GM18498 (cell line): ENCODE measurements around the gene GRID2.

Experiments used
- ATAC-seq: cut with Tn5 transposase; IDR thresholded peaks from one replicate; pipeline ENCODE4 v1.9.1; 2021; ENCODE audit warnings: mild to moderate bottlenecking, moderate library complexity; ENCODE audit not compliant: unreplicated experiment

Gene GRID2

DNA sequence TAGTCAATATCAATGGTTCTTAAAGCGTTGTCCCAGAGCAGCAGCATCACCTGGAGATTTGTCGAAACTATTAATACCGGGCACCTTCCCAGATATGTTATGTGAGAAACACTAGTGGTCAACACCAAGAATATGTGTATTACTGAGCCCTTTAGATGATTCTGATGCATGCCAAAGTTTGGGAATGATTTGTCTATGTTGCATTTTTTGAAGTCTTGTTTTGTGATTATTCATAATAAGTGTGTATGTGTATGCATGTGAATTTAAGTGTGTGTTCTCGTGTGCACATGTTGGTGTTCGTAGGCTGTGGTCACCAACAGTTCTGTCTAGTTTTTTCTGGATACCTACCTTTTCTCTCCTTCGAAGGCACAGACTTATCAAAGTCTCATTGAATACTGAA, 749.4 kb downstream of the GRID2 start:
- ATAC-seq: no peak

DNA sequence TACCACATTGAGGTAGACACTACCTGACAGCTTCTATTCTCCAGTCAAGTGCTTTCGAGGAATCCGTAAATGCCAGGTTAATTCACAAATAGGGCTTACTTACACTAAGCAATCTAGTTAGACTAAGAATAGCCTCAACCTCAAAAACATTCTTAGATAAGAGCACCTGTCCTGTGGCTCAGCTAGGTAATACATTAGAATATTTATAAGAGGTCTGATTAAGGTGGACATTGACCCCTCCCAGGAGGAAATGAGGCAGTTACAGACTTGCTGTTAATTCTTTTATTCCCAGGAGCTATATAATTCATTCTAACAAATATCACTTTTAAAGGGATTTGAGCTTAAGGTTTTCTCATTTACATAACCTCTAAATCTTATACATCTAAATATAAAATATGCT, 758.1 kb downstream of the GRID2 start:
- no peak for ATAC-seq

DNA sequence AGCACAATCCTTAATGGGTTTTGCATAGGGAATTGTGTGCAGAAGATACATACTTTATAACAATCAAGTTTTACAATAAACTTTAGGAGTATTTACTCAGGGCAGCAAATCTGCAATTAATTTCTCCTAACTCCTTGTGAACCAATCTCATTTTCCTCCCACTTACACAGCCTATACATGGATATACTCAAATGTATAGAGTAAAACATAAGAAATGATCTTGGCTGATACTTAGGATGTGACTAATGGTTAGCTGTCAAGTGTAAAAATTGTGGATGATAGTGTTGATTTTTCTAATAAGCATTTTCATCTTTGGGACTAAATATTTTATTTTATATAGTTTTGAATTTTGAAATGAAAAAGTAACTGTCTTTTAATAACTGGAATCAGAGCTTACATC, 759.6 kb downstream of the GRID2 start:
- no peak for ATAC-seq

DNA sequence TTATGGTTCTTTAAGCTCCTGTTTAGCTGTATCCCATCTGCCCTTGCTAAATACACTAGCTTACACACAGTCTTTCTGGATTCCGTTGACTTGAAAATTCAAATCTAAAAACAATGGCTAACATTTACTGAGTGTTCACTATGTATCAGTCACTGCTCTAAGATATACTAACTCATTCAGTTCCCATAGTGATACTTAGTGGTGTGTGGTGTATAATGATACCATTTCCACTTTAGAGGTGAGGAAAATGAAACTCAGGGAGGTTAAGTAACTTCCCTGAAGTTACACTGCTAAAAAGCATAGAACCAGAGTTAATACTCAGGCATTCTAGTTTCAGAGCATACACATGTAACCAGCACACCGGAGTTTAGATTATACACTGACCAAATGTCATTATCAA, 762.0 kb downstream of the GRID2 start:
- ATAC-seq: no peak

DNA sequence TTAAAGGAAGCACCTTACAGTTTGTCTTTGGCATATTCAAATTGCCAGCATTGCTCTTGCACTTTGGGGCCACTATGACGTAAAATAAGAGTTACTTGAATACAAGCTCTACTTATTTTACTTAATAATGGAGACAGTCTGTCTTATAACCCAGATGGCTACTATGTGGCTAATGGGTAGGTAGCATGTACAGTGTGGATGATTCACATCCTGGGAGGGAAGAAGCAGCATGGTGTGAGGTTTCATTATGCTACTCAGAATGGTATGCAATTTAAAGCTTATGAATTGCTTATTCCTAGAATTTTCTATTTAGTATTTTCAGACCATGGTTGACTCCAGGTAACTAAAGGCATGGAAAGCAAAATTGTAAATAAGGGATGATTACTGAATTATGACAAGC, 763.0 kb downstream of the GRID2 start:
- ATAC-seq: no peak

DNA sequence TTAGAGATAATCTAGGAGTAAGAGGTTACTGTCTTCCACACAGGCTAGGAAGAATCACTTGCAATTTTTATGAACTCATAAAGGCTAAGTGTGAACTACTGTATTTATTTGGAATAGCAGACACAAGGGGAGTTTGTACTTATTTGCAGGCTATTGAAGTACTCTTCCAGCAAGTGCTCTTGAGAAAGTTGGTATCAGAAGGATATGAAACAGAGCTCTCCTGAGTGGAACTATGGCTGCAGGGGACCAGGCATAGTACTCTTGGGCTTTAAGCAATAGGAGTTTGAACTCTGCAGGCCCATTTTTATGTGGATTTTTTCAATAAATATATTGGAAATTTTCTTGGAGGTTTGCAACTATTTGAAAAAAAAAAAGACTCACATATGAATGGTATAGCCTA, 768.5 kb downstream of the GRID2 start:
- no peak for ATAC-seq

DNA sequence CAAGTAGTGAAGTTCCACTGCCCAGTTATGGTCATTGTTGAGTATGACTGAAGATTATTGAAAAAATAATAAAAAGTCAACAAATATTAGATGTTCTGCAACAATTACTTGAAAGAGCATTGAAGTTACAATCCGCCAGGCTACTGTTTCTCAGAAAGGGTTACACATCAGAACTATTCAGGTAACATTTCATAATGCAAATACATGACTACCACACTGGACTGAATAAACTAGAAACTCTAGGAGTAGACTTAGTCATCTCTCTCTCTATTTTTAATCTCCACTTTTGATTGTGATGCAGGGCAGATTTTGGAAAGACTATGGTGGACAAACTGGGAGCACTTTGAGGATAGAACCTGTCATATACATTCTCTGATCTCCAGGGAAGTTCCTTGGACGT, 776.5 kb downstream of the GRID2 start:
- no peak for ATAC-seq

DNA sequence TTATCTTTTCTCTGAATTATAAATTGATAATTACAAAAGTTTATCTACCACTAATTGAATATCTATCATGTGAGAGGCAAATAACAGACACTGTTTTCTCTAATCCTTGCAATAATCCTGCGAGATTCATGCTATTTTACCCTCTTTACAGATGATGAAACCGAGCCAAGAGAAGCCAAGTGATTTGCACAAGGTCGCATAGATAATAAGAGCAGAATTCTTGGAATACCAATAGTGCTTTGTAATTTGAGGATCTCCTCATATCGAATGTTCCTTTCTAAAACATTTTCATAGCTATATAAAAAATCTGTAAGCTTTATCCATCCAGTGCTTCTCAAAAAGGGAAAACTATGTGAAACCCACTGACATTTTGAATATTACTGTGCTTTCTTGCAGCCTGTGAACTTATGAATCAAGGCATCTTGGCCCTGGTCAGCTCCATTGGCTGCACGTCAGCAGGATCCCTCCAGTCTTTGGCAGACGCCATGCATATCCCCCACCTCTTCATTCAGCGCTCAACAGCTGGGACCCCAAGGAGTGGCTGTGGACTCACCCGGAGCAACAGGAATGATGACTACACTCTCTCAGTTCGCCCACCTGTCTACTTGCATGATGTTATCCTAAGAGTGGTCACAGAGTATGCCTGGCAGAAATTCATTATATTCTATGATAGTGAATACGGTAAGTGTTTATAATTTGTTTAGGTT, 781.0 kb downstream of the GRID2 start:
- ATAC-seq: no peak

DNA sequence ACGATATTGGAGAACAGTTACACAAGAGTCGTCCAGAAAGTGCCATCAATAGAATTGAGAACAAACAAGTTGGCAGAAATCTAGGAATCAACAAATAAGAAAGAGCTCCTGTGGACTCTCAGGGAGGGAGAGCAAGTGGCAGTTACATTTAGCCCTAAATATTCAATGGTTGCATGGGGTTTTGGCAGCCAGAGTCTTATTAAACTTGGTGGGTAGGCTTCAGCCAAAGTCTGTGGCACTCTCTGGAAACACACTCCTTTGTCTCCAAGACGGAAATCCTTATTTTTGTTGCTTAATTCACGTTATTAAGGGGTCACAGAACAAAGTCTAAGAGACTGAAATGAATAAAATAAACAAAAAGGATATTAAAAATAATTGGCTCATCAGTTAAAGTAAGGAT, 782.6 kb downstream of the GRID2 start:
- ATAC-seq: no peak

DNA sequence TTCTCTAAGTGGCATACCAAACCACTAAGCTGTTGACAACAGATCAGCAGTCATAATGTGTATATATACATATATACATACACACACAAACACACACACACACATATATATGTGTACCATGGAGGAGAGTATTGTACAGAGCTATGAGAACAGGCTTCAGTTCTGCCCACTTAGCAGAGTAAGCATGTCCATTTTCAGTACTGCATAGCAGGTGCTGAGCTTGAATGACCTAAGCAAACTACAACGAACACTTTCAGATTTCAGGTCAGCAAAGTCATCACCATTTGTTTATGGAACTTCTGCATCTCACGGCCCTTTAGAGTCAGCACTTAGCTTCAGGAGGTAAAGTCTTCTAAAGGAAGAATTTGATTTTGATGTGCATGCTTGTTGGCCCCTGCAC, 789.0 kb downstream of the GRID2 start:
- ATAC-seq: no peak

DNA sequence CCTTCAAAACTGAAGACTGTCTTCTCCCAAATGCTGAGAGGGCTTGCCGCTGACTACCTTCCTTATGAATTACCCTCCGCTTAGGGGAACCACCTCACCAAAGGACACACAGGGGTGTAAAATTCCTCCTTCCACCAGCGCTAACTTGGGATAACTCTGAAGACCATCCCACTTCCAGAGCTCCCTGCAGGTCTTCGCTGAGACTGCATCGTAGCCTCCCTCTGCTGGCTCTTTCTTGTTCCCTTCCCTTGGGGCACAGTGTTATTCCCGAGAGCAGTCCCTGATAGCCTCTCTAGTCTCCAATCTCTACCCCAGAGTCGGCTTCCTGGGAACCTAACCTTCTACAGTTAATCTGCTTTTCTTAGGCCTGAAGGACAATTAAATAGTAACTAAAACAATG, 799.3 kb downstream of the GRID2 start:
- no peak for ATAC-seq

DNA sequence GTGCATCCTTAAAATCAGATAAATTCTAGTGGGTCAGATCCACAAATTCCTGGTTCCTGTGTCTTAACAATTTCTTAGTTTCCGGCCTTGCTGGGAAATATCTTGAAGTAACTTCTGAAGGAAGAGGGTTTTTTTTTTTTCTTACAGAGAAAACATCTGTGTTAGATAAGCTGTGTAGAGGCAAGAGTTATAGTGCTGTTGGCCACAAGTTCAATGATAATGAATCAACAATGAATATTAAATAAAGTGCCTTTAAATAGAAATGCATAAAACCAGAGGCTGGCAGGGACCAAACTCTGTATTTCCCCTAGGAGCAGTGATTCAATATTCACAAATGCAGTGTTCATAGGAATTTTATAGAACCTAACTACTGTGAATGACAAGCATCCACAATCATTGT, 812.9 kb downstream of the GRID2 start:
- ATAC-seq: no peak

DNA sequence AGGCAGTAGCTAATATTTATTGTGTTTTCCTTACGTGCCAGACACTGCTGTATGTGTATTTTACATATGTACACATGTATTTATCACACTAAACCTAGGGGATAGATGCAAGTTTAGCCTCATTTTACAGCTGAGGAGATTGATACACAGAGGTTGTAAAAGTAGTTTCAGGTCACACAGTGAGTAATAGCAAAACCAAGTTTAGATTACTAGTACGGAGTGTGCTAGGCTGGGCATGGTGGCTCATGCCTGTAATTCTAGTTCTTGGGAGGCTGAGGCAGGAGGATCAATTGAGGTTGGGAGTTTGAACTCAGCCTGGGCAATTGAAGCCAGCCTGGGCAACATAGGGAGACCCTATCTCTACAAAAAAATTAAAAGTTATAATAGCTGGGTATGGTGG, 823.7 kb downstream of the GRID2 start:
- ATAC-seq: no peak

DNA sequence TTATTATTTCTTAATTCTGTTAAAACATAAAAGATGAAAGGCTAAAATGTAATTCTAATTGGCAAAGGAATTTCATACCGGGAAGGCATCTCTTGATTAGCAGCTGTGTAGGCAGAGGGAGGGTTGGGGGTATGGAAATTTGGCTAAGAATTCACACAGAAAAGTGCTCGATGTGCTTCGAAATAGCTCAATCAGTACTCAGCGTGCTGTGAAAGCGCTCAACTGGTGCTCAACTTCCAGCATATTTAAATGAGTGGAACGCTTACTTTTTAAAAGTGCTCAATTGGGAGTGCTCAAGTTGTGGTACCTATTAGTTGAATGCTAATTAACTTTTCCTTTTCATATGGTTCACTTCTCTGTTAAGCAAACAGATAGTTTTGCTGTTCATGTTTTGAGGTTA, 828.9 kb downstream of the GRID2 start:
- no peak for ATAC-seq

DNA sequence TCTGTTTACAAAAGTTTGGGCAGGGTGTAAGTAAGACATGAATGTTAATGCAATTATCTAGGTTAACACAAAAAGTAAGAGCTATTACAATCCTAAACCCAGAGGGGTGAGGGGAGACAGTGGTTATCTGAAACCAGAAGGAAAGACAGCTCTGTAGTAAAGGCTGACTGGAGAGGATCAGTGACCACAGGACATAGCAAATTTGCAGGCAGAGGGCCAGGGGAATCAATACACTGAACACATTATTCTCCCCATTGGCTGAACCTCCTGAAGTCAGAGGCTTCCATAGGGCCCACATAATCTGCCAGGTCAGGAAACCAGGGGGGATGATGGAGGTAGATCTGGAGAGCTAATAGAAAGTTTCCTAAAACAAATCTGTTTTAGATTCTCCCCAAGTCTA, 835.4 kb downstream of the GRID2 start:
- no peak for ATAC-seq

DNA sequence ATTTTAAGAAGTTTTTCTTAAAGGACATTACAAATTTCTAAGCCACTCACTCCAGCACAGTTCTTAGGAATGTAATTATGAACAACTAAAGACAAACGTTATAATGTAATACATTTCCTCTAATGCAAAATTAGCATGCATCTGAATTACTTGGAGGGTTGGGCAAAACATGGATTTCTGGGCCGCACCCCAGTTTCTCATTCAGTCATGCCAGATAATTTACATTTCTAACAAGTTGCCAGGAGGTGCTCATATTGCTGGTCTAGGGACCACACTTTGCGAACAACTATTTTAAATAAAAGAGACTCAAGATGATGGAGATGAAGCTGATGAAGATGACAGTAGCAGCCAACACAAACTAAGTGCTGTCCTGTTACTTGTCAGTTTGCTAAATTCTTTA, 840.1 kb downstream of the GRID2 start:
- ATAC-seq: no peak

DNA sequence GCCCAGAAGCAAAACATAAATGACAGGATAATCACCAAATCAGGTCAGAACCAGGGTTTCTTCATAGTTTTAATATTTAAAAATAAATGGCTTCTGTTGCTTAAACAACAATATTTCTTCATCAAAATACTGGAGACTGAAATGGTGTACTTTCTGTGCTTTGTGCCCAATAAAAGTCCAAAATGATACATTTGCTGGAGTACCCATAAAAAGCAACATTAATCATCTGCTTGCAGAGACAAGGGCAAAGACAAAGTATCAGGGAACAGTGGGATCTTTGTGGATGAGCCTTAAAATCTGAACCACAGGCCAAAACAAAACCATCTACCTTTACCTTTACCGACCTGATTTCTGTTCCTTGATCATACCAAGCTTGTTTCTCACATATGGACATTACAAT, 840.9 kb downstream of the GRID2 start:
- no peak for ATAC-seq

DNA sequence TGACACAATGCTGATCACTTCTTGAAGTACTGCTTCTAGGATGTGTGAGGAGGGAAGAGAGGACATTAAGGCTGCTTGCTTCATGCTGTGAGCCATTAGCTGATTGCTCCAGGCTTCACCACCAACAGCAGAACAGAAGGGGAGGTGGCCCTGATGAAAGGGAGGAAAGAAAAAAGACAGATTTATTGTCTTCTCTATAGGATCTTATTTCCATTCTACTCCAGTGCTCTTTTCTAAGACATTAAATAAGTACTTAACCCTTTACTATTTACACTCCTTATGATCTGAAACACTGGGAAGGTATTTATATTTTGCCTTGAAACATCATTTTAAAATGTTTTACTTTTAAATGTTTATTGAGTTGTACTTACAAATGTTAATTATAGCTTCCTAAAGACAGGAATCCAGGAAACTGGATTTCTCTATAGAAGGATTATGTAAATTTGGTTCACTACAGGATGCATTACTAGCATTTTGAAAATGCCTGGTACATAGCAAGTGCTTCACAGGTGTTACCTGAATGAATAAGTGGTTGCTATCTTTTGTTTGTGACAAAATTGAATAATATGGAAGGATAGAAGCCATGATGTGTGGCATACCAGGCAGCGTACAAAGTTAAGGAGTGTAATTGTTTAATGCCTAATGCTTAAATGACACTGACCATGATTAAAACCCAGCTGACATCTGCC, 843.9 kb downstream of the GRID2 start:
- no peak for ATAC-seq

DNA sequence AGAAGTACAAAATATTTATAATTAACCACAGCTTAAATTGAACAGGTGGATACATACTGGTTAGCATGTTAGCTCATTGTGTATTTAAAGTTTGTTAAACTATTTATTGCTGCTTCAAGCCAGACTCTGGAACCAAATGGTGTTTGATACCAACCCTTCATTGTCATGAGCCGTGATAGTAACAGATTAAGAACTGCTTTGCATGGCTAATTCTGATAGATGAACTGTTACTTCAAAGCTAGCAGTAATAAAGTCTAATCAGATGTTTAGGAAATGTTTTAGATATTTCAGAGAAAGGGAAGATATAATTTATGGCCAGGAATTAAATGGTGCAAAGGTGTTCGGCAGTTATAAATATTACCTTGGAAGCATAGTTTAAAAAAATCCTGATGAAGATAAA, 848.7 kb downstream of the GRID2 start:
- ATAC-seq: no peak

DNA sequence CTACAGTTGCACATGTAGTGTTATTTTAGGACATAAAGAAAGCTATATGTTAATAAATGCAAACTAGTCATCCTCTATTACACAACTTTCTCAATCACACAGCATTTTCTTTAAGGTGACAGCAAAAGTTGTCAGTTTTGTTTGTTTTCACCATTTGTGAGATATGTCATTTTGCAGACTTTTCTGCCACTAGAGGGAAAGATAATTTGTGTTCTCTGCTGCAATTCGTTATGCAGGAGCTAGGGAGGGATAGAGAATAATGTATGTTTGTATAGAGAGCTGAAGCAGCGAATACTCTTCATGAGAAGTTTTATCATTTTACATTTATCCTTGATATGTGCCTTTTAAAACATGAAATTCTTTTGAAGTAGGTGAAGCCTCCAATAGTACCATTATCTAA, 854.2 kb downstream of the GRID2 start:
- no peak for ATAC-seq

DNA sequence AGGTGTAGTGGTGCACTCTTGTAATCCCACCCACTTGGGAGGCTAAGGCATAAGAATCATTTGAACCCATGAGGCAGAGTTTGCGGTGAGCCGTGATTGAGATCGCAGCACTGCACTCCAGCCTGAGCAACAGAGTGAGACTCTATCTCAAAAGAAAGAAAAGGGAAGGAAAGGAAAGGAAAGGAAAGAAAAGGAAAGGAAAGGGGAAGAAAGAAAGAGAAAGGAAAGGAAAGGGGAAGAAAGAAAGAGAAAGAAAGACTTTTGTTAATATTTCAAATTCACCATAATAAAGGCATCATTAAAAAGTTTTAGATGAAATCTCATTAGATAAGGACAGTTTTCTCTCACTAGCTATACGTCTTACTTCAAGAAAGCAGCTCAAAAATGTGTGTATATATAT, 864.3 kb downstream of the GRID2 start:
- ATAC-seq: no peak

DNA sequence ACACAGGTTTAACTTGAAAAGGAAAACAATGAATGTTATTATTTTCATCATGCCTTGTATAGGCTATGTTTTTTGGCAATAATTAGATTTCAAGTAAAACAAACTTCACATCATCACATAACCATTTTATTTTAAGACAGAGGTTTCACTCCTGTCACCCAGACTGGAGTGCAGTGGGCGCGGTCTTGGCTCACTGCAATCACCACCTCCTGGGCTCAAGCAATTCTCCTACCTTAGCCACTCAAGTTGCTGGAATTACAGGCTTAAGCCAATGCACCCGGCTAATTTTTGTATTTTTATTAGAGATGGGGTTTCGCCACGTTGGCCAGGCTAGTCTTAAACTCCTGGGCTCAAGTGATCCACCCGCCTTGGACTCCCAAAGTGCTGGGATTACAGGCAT, 866.2 kb downstream of the GRID2 start:
- no peak for ATAC-seq

DNA sequence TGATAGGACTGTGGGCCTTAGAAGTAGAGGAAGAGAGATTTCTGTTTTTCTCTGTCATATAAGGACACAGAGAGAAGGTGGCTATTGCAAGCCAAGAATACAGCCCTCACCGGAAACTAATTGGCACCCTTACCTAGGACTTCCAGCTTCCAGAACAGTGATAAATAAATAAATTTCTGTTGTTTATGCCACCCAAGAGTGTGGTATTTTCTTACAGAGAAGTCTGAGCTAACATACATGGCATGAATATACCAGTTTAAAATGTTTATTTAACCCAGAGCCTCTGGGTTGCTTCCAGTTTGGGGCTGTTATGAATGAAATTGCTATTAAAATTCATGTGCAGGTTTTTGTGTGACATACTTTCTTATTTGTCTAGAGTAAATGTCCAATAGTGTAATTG, 870.8 kb downstream of the GRID2 start:
- no peak for ATAC-seq
